Body of pancreas (tissue), 4 donors: ENCODE measurements around the gene NOTUM. TPM values are rescaled to one million over a fixed set of nuclear protein-coding genes. Genes with fewer than 3 reads are reported as not detected.

Experiments used
- ATAC-seq: fragments of 150-250 bp; one replicate; pipeline ENCODE4 v1.9.1; 2016
- DNase-seq, 4 donors: peaks; one replicate each; pipeline ENCODE4 v3.0.0-alpha.2; 2019
- H3K27ac ChIP-seq, 4 donors: fragments of 200-600 bp; sonication (generic); 1 replicate in 3 of 4; 2 replicates in 1 of 4; pipeline versions ENCODE4 v1.5.1 to v1.6.1; 2016 to 2019; ENCODE audit warnings: mild to moderate bottlenecking in 1 of 4, mixed read lengths in 1 of 4, moderate library complexity in 1 of 4
- H3K27me3 ChIP-seq, 2 donors: fragments of 200-600 bp; sonication (generic); one replicate each; pipeline ENCODE4 v1.6.0; 2016; ENCODE audit warnings: mild to moderate bottlenecking in 1 of 2
- H3K36me3 ChIP-seq, 2 donors: fragments of 200-600 bp; sonication (generic); replicated peaks in 1 of 2; 2 replicates each; pipeline ENCODE4 v1.5.1; 2016; ENCODE audit warnings: low read depth in 2 of 2; ENCODE audit not compliant: insufficient read depth in 1 of 2
- H3K4me1 ChIP-seq: fragments of 200-600 bp; sonication (generic); one replicate; pipeline ENCODE4 v1.6.0; 2016
- H3K4me3 ChIP-seq, 2 donors: fragments of 200-600 bp; sonication (generic); 1 replicate in 1 of 2; 2 replicates in 1 of 2; pipeline ENCODE4 v1.5.1; 2016 to 2019
- H3K9me3 ChIP-seq, 3 donors: fragments of 200-600 bp; sonication (generic); 1 replicate in 2 of 3; 2 replicates in 1 of 3; pipeline ENCODE4 v1.5.1; 2016
- CTCF ChIP-seq, 7 experiments: fragments of 450-650 bp in 4 of 7; fragments of 200-600 bp in 3 of 7; sonication (generic) in 3 of 7; IDR thresholded peaks; one replicate each; pipeline ENCODE4 v1.5.1; 2016 to 2019; ENCODE audit warnings: antibody characterized with exemption in 7 of 7
- POLR2A ChIP-seq, 3 donors: fragments of 450-650 bp; IDR thresholded peaks; one replicate each; pipeline ENCODE4 v1.6.1; 2016; ENCODE audit warnings: antibody characterized with exemption in 3 of 3, mild to moderate bottlenecking in 2 of 3
- WGBS, 2 donors: methylation state at CpG; one replicate each; pipeline ENCODE4 v1.1.5; 2017; 5-methylcytosine and 5-hydroxymethylcytosine counted together
- intact Hi-C: fragments of 100-400 bp; cut with DNase I; formaldehyde crosslinking; loops from one replicate; pipeline ENCODE4 v1.15.1; 2023
- total RNA-seq, 2 donors: library from RNA; depleted of rRNA; stranded (reverse); fragments of >200 nt; gene quantifications; one replicate each; pipeline ENCODE4 v1.1.0, GENCODE V29; 2016

The NOTUM gene
- total RNA-seq, 2 donors from 2014 or later = 0.33 TPM; not detected in 1

- no peak overlapping the region for H3K4me3 ChIP-seq
- no peak for ATAC-seq
- H3K27ac ChIP-seq = no peak overlapping the region
- H3K27me3 ChIP-seq = no peaks in the 10 kb centered on the region
- H3K4me1 ChIP-seq = peaks cover 9% of the 10 kb centered on the region
- TF ChIP-seq POLR2A (IDR thresholded peaks at IDR 0.05) (no peak), CTCF (IDR thresholded peaks at IDR 0.05) (no peak)
- 93 to 94% methylated on average over 30 of the region's 30 CpGs for WGBS, 2 donors
- no peak for DNase-seq
- intact Hi-C loops = no loop called here
- no peaks in the 10 kb centered on the region for H3K36me3 ChIP-seq
- H3K9me3 ChIP-seq = no peaks in the 10 kb centered on the region
Observed at GRCh38 chr17:81996757-81997441, 35.9 kb upstream of the NOTUM start.

- ATAC-seq = no peak
- no peaks in the 10 kb centered on the region for H3K9me3 ChIP-seq
- WGBS, 2 donors = 85 to 93% methylated on average over 8 to 25 of the region's 28 CpGs
- H3K27me3 ChIP-seq = no peaks in the 10 kb centered on the region
- H3K4me3 ChIP-seq = no peak overlapping the region
- no peaks in the 10 kb centered on the region for H3K36me3 ChIP-seq
- no peak for TF ChIP-seq CTCF (IDR thresholded peaks at IDR 0.05)
- TF ChIP-seq POLR2A (IDR thresholded peaks at IDR 0.05) = no peak
- intact Hi-C loops = no loop called here
- no peak overlapping the region for H3K27ac ChIP-seq
- peaks cover 15% of the 10 kb centered on the region for H3K4me1 ChIP-seq
- no peak for DNase-seq
Observed at GRCh38 chr17:81996232-81996756, 35.3 kb upstream of the NOTUM start.

- ATAC-seq = no peak
- 87 to 92% methylated on average over 14 to 26 of the region's 29 CpGs for WGBS, 2 donors
- no peak for DNase-seq
- Histone ChIP-seq H3K27ac (no peak overlapping the region), H3K4me3 (no peak overlapping the region), H3K4me1 (peaks cover 22% of the 10 kb centered on the region), H3K9me3 (no peaks in the 10 kb centered on the region), H3K27me3 (no peaks in the 10 kb centered on the region), H3K36me3 (no peaks in the 10 kb centered on the region)
- TF ChIP-seq POLR2A (IDR thresholded peaks at IDR 0.05) (no peak), CTCF (IDR thresholded peaks at IDR 0.05) (no peak)
- intact Hi-C loops = no loop called here
Observed at GRCh38 chr17:81995463-81996231, 34.7 kb upstream of the NOTUM start.

- WGBS, 2 donors = 87 to 89% methylated on average over 28 to 39 of the region's 39 CpGs
- DNase-seq = no peak
- TF ChIP-seq POLR2A (IDR thresholded peaks at IDR 0.05) = no peak
- no peak for TF ChIP-seq CTCF (IDR thresholded peaks at IDR 0.05)
- no peaks in the 10 kb centered on the region for H3K27me3 ChIP-seq
- no peak for ATAC-seq
- H3K9me3 ChIP-seq = no peaks in the 10 kb centered on the region
- H3K27ac ChIP-seq = no peak overlapping the region
- no peak overlapping the region for H3K4me3 ChIP-seq
- H3K4me1 ChIP-seq = peaks cover 24% of the 10 kb centered on the region
- H3K36me3 ChIP-seq = no peaks in the 10 kb centered on the region
- intact Hi-C loops = no loop called here
Observed at GRCh38 chr17:81994593-81995462, 33.8 kb upstream of the NOTUM start.
